Activated naive CD4-positive, alpha-beta T cell treated with anti-CD3 and anti-CD28 coated beads, Interleukin-2, amount 10 ng/mL, durations not matched to agents 7 days and 5 days (primary cell): ENCODE measurements around the gene TIMM10B.

ENCODE experiments used
- CTCF ChIA-PET: fragments of 350-600 bp; sonication (Branson Sonifier 250); formaldehyde crosslinking; loops from one replicate; lab custom pipeline; 2021; ENCODE audit warnings: antibody characterized with exemption; lab: Charles Lee
- DNase-seq: peaks from one replicate; pipeline ENCODE4 v3.0.0-alpha.2; 2020
- H3K27ac Mint-ChIP-seq: one replicate; pipeline ENCODE4 v1.8.0; 2021; ENCODE audit warnings: mild to moderate bottlenecking, moderate library complexity, mixed read lengths
- H3K27me3 Mint-ChIP-seq: one replicate; pipeline ENCODE4 v1.8.0; 2021; ENCODE audit warnings: mild to moderate bottlenecking, mixed read lengths
- H3K36me3 Mint-ChIP-seq: one replicate; pipeline ENCODE4 v1.8.0; 2021; ENCODE audit warnings: mixed read lengths
- H3K4me1 Mint-ChIP-seq: one replicate; pipeline ENCODE4 v1.8.0; 2021; ENCODE audit warnings: mixed read lengths
- H3K4me3 Mint-ChIP-seq: one replicate; pipeline ENCODE4 v1.8.0; 2021; ENCODE audit warnings: mild to moderate bottlenecking, moderate library complexity, mixed read lengths
- H3K9me3 Mint-ChIP-seq: one replicate; pipeline ENCODE4 v1.8.0; 2021; ENCODE audit warnings: mixed read lengths

TIMM10B gene

DNA sequence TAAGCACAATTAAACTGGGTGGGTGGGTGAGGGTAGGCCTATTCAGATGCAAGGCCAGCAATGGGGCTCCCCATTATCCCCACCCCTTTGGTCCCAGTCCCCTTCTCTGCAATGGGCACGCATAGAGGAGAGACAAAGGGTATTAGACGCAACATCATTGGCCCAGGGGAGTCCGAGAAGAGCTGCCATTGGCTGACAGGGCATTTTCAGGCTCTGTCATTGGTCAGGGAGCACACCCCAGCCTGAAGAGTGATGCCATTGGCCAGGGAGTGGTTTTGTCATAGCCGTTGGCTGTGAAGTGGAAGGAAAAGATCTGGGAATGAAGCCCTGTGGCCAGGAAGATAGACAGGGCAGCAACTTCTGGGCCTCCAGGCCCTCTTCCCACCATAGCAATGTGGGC, 4.7 kb upstream of the TIMM10B start:
- Mint-ChIP-seq H3K4me1 (peaks cover 46% of the 10 kb centered on the region), H3K27ac (no peak overlapping the region), H3K4me3 (no peak overlapping the region), H3K36me3 (peaks cover 29% of the 10 kb centered on the region), H3K9me3 (no peaks in the 10 kb centered on the region), H3K27me3 (peaks cover 18% of the 10 kb centered on the region)
- DNase-seq, result no peak
- CTCF ChIA-PET, result interaction anchor here (0.8 to 3.8 kb wide), 3 partner anchors 8 to 98 kb away, joined by 3 to 20 read pairs (median 4); no protein-coding TSS in a partner anchor

DNA sequence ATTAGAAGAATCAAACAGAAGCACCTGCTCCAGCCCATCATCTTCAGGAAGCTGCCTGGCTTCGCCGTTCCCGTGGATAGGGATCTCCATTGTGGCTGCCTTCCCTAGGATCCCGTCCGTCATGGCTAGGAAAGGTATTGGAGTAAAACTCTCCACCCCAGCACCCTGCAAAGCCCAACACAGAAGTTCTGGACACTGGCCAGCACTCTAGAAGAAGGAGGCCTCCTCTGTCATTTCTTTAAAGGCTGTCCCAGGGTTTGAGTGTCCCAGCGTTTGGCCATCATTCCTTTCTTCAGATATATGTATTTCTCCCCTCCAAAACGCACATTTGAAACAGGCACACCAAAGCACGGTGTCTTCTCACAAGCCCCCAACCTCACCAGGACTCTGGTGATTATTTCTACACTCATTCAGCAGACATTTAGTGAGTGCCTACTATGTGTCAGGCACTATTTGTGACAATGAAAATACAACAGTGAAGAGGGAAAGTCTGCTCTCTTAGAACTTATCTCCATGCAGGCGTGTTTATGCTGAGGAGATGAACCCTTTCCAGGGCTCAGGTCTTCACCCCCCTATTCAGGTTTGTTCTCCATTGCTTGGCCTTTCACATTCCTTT, 894 bp upstream of the TIMM10B start:
- Mint-ChIP-seq H3K27me3 (no peaks in the 10 kb centered on the region), H3K27ac (peak overlapping the region; percentile 96), H3K4me1 (peaks cover 42% of the 10 kb centered on the region), H3K36me3 (peaks cover 45% of the 10 kb centered on the region), H3K4me3 (peak overlapping the region; percentile 82), H3K9me3 (no peaks in the 10 kb centered on the region)
- CTCF ChIA-PET, result no interaction called here
- DNase-seq, result no peak

DNA sequence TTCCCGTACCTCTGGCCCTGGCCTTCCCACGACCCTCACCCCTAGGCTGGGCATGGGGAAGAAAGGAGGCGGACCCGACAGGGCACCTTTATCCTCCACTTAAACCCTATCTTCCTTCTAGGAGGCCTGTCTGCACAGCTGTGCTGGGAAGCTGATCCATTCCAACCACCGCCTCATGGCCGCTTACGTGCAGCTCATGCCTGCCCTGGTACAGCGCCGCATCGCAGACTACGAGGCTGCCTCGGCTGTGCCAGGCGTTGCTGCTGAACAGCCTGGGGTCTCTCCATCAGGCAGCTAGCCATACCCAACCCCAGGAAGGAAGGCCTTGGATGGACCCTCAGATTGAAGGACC, 599 bp downstream of the TIMM10B start:
- CTCF ChIA-PET, result interaction anchor here (0.8 to 2.5 kb wide), 6 partner anchors 10 to 224 kb away, joined by 3 to 21 read pairs (median 4); no protein-coding TSS in a partner anchor
- no peak for DNase-seq
- H3K4me3 Mint-ChIP-seq, result peak overlapping the region; percentile 82
- H3K27me3 Mint-ChIP-seq, result no peaks in the 10 kb centered on the region
- no peaks in the 10 kb centered on the region for H3K9me3 Mint-ChIP-seq
- peak overlapping the region; percentile 96 for H3K27ac Mint-ChIP-seq
- peaks cover 42% of the 10 kb centered on the region for H3K4me1 Mint-ChIP-seq
- H3K36me3 Mint-ChIP-seq, result peaks cover 42% of the 10 kb centered on the region

DNA sequence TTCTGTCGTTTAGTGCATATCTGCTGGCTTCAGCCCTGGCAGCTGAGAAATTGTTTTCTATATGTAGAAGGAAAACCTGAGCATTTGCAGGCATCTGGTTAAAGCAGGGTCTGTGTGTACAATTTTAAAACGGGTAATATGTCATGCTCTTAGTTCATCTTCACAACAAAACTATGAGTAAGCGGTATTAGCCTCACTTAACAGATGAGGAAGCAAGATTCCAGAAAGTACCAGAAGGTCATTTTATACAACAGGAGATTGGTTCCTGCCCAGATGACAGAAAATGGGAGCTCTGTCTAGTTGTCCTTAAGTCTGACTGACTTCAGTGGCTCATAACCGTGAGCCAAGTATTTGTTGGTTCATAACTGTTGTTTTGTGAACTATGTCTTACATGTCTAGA, 1.1 kb downstream of the TIMM10B start:
- CTCF ChIA-PET, result interaction anchor here (1.2 to 2.5 kb wide), 5 partner anchors 33 to 104 kb away, joined by 3 to 21 read pairs (median 3); no protein-coding TSS in a partner anchor

GRCh38 chr11:6483015-6483414, 1.7 kb downstream of the TIMM10B start:
- H3K36me3 Mint-ChIP-seq, result peaks cover 36% of the 10 kb centered on the region
- H3K4me3 Mint-ChIP-seq, result peak overlapping the region; percentile 82
- no peak for DNase-seq
- no peaks in the 10 kb centered on the region for H3K9me3 Mint-ChIP-seq
- H3K27me3 Mint-ChIP-seq, result no peaks in the 10 kb centered on the region
- peaks cover 42% of the 10 kb centered on the region for H3K4me1 Mint-ChIP-seq
- H3K27ac Mint-ChIP-seq, result peak overlapping the region; percentile 96
- CTCF ChIA-PET, result interaction anchor here (1.2 to 2.5 kb wide), 3 partner anchors 43 to 104 kb away, joined by 3 to 21 read pairs (median 3); no protein-coding TSS in a partner anchor

More for the DNA sequence above, 1.1 kb downstream of the TIMM10B start:
- Mint-ChIP-seq H3K27ac (peak overlapping the region; percentile 96), H3K27me3 (no peaks in the 10 kb centered on the region), H3K4me1 (peaks cover 42% of the 10 kb centered on the region), H3K36me3 (peaks cover 38% of the 10 kb centered on the region), H3K9me3 (no peaks in the 10 kb centered on the region), H3K4me3 (peak overlapping the region; percentile 82)
- no peak for DNase-seq

- Mint-ChIP-seq H3K4me3 (no peak overlapping the region), H3K36me3 (peaks cover 39% of the 10 kb centered on the region), H3K9me3 (no peaks in the 10 kb centered on the region), H3K27ac (no peak overlapping the region), H3K4me1 (peaks cover 22% of the 10 kb centered on the region), H3K27me3 (no peaks in the 10 kb centered on the region)
- CTCF ChIA-PET, result interaction anchor here (0.9 to 3.4 kb wide), 3 partner anchors 20 to 110 kb away, joined by 3 to 17 read pairs (median 6); no protein-coding TSS in a partner anchor
- no peak for DNase-seq
Observed at GRCh38 chr11:6485661-6486060, 4.4 kb downstream of the TIMM10B start.

DNA sequence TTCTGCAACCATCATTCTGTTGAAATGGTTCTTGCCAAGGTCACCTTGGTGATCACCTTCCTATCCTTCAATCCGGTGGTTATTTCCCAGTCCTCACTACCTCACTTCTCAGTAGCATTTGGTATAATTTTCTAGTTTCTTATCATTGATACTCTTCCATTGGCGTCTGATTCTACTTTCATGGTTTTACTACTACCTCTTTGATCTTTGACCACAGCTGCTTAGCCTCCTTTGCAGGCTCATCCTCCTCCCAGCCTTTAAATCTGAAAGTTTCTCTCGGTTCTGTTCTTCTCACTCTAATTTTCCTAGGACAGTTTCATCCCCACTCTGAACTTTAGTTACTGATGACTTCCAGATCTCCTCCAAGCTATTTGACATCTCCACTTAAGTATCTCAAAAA, 5.0 kb downstream of the TIMM10B start:
- Mint-ChIP-seq H3K4me1 (peaks cover 16% of the 10 kb centered on the region), H3K4me3 (no peak overlapping the region), H3K27me3 (no peaks in the 10 kb centered on the region), H3K36me3 (peaks cover 35% of the 10 kb centered on the region), H3K9me3 (no peaks in the 10 kb centered on the region), H3K27ac (no peak overlapping the region)
- no peak for DNase-seq
- CTCF ChIA-PET, result interaction anchor here (1.1 to 3.4 kb wide), 2 partner anchors 20 to 108 kb away, joined by 4 to 17 read pairs; no protein-coding TSS in a partner anchor

DNA sequence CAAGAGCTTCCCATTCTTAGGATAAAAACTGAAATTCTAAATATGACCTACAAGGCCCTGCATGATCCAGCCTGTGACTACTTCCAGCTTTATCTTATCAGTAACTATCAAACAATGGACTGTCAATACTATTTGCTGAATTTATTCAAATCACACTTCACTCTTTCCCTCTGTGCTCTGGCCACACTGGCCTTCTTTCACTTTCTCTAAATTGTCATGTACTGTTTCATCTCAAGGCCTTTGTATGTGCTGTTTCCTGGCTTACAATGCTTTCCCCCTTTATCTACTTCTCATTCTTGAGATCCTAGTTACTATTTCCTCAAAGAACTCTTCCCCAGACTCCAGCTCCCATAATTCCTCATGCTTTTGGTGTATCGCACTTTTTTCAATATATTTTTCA, 5.6 kb downstream of the TIMM10B start:
- no peaks in the 10 kb centered on the region for H3K9me3 Mint-ChIP-seq
- no peak overlapping the region for H3K27ac Mint-ChIP-seq
- no peak for DNase-seq
- CTCF ChIA-PET, result interaction anchor here (1.1 to 3.4 kb wide), 3 partner anchors 19 to 109 kb away, joined by 3 to 17 read pairs (median 4); no protein-coding TSS in a partner anchor
- H3K4me3 Mint-ChIP-seq, result no peak overlapping the region
- H3K4me1 Mint-ChIP-seq, result peaks cover 14% of the 10 kb centered on the region
- H3K27me3 Mint-ChIP-seq, result no peaks in the 10 kb centered on the region
- peaks cover 37% of the 10 kb centered on the region for H3K36me3 Mint-ChIP-seq

DNA sequence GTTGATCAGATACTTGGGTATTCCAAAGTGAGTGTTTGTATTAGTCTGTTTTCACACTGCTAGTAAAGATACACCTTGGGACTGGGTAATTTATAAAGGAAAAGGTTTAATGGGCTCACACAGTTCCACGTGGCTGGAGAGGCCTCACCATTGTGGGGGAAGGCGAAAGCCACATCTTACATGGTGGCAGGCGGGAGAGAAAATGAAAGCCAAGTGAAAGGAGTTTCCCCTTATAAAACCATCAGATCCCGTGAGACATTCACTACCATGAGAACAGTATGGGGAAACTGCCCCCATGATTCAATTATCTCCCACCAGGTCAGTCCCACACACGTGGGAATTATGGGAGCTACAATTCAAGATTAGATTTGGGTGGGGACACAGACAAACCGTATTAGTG, 7.0 kb downstream of the TIMM10B start:
- H3K9me3 Mint-ChIP-seq, result no peaks in the 10 kb centered on the region
- CTCF ChIA-PET, result interaction anchor here (1.3 kb wide), 1 partner anchor 109 kb away, joined by 3 read pairs; no protein-coding TSS in a partner anchor
- peaks cover 3% of the 10 kb centered on the region for H3K4me1 Mint-ChIP-seq
- H3K36me3 Mint-ChIP-seq, result peaks cover 30% of the 10 kb centered on the region
- H3K27ac Mint-ChIP-seq, result no peak overlapping the region
- DNase-seq, result no peak
- no peak overlapping the region for H3K4me3 Mint-ChIP-seq
- no peaks in the 10 kb centered on the region for H3K27me3 Mint-ChIP-seq

- no peaks in the 10 kb centered on the region for H3K27me3 Mint-ChIP-seq
- H3K27ac Mint-ChIP-seq, result no peak overlapping the region
- CTCF ChIA-PET, result no interaction called here
- H3K9me3 Mint-ChIP-seq, result no peaks in the 10 kb centered on the region
- no peak for DNase-seq
- H3K4me3 Mint-ChIP-seq, result no peak overlapping the region
- H3K36me3 Mint-ChIP-seq, result peaks cover 26% of the 10 kb centered on the region
- no peaks in the 10 kb centered on the region for H3K4me1 Mint-ChIP-seq
Observed at GRCh38 chr11:6488821-6489220, 7.5 kb downstream of the TIMM10B start.

GRCh38 chr11:6489306-6489705, 8.0 kb downstream of the TIMM10B start:
- Mint-ChIP-seq H3K9me3 (no peaks in the 10 kb centered on the region), H3K4me3 (no peak overlapping the region), H3K27me3 (no peaks in the 10 kb centered on the region), H3K4me1 (no peaks in the 10 kb centered on the region), H3K36me3 (peaks cover 25% of the 10 kb centered on the region), H3K27ac (no peak overlapping the region)
- DNase-seq, result no peak
- CTCF ChIA-PET, result interaction anchor here (0.9 to 1.1 kb wide), 2 partner anchors 45 to 110 kb away, joined by 3 read pairs; no protein-coding TSS in a partner anchor

DNA sequence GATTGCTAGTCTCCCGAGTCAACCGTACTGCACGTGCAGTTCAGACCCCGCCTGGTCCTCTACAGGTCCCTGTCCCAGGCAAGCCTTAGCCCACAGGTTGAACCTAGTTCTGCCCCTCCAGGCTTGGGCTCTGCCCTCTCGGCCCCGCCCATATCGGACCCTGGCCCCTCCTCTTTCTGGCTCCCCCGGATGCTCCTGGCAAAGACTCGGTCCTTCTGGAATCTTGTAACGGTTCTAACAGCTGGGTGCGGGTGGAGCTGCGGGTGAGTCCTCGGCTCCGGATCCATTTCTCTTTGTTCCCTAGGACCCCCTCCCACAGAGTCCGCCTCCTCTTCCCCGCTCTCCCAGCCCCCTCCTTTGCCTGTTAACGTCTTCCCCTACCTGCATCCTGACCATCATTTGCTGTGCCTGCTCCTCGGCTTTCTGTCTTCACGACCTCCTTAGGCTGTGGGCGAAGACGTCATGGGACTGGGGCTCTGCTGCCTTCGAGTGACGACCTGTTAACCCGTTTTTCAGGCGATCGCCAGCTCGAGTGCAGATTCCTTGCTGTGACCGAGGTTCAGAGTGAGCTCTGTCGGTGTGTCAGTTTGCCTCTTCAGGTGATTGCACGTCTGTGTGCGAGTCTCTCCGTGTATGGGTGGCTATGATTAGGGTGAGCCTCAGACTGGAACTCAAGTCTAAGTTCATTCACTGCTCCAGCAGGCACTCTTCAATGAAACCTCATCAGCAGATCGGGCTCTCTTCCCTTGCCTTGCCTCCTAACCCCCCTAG, 16.0 kb downstream of the TIMM10B start, which contains the start of gene DNHD1:
DNHD1 (plus strand) TSS at position 212 of the 771 bp plus-strand sequence. CDS start 936 bp downstream, outside the sequence.
- H3K27ac Mint-ChIP-seq, result no peak within 1 kb of the TSS
- no peaks in the 10 kb centered on the region for H3K27me3 Mint-ChIP-seq
- peaks cover 3% of the 10 kb centered on the region for H3K36me3 Mint-ChIP-seq
- DNase-seq, result no peak
- CTCF ChIA-PET, result interaction anchor here (1.0 to 3.0 kb wide), 3 partner anchors 34 to 119 kb away, joined by 3 to 14 read pairs (median 5); no protein-coding TSS in a partner anchor
- peaks cover 3% of the 10 kb centered on the region for H3K4me1 Mint-ChIP-seq
- no peaks in the 10 kb centered on the region for H3K9me3 Mint-ChIP-seq
- no peak within 1 kb of the TSS for H3K4me3 Mint-ChIP-seq

DNA sequence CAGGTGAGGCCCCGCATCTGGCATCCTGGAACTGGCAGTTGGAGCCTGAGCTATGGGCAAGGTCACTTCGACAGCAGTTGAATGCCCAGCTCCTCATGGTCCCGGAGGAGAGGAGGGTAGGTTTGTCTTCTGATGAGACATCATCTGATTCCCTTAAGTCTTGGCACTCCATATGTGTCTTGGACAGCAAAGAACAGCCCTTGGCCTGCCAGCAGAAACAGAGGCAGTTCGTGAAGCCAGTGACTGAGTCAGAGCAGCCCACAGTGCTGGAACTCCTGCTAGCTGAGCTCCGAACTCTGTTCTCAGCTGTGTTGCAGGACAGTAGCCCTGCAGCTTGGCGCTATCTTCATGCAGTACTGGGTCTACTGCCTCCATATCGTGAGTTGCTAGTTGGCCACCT, 16.8 kb downstream of the TIMM10B start:
- Mint-ChIP-seq H3K36me3 (peaks cover 4% of the 10 kb centered on the region), H3K9me3 (no peaks in the 10 kb centered on the region), H3K27me3 (no peaks in the 10 kb centered on the region), H3K27ac (no peak overlapping the region), H3K4me3 (no peak overlapping the region), H3K4me1 (peaks cover 3% of the 10 kb centered on the region)
- CTCF ChIA-PET, result interaction anchor here (1.0 to 1.5 kb wide), 4 partner anchors 9 to 185 kb away, joined by 3 to 5 read pairs (median 4); partner anchors contain the start of gene MRPL17
- DNase-seq, result no peak

- Mint-ChIP-seq H3K27ac (no peak overlapping the region), H3K36me3 (peaks cover 6% of the 10 kb centered on the region), H3K4me1 (peaks cover 3% of the 10 kb centered on the region), H3K9me3 (no peaks in the 10 kb centered on the region), H3K27me3 (no peaks in the 10 kb centered on the region), H3K4me3 (no peak overlapping the region)
- no peak for DNase-seq
- CTCF ChIA-PET, result interaction anchor here (1.1 to 4.3 kb wide), 5 partner anchors 9 to 185 kb away, joined by 3 to 21 read pairs (median 4); partner anchors contain the start of gene MRPL17
Observed at GRCh38 chr11:6498544-6498943, 17.2 kb downstream of the TIMM10B start.
